Esophagus squamous epithelium (tissue), 5 donors: ENCODE results near the gene OLFML2A. TPM values are rescaled to one million over a fixed set of nuclear protein-coding genes. Genes with fewer than 3 reads are reported as not detected.
"Not testable (repeated sequence)": the region's sequence is repeated elsewhere in the genome, so short reads cannot be mapped to it uniquely, and the experiment has no call there.

ENCODE experiments used
- DNase-seq: peaks from one replicate; lab custom pipeline; 2025; lab: John Stamatoyannopoulos, UW
- H3K27ac ChIP-seq, 4 donors: fragments of 200-600 bp; sonication (generic); one replicate each; pipeline ENCODE4 v1.5.1; 2016 to 2019; ENCODE audit warnings: mild to moderate bottlenecking in 1 of 4
- H3K27me3 ChIP-seq, 4 donors: fragments of 200-600 bp; sonication (generic); 1 replicate in 3 of 4; 2 replicates in 1 of 4; pipeline versions ENCODE4 v1.5.1 to v1.6.0; 2017 to 2021; ENCODE audit warnings: antibody characterized with exemption in 1 of 4
- H3K36me3 ChIP-seq, 3 donors: fragments of 200-600 bp; sonication (generic); one replicate each; pipeline ENCODE4 v1.5.1; 2016 to 2019
- H3K4me1 ChIP-seq, 3 donors: fragments of 200-600 bp; sonication (generic); one replicate each; pipeline ENCODE4 v1.5.1; 2017 to 2019
- H3K4me3 ChIP-seq, 4 donors: fragments of 200-600 bp; sonication (generic); 1 replicate in 3 of 4; 2 replicates in 1 of 4; pipeline ENCODE4 v1.5.1; 2016 to 2019; ENCODE audit warnings: mild to moderate bottlenecking in 2 of 4, moderate library complexity in 1 of 4
- H3K9me3 ChIP-seq, 3 donors: fragments of 200-600 bp; sonication (generic); one replicate each; pipeline ENCODE4 v1.5.1; 2016 to 2019
- CTCF ChIP-seq, 6 experiments: fragments of 450-650 bp in 4 of 6; fragments of 200-600 bp in 2 of 6; sonication (generic) in 2 of 6; IDR thresholded peaks; one replicate each; pipeline ENCODE4 v1.5.1; 2016 to 2019; ENCODE audit warnings: antibody characterized with exemption in 6 of 6, mild to moderate bottlenecking in 4 of 6, moderate library complexity in 4 of 6
- POLR2A ChIP-seq, 4 donors: fragments of 450-650 bp; IDR thresholded peaks; one replicate each; pipeline ENCODE4 v1.6.1; 2017; ENCODE audit warnings: antibody characterized with exemption in 4 of 4, mild to moderate bottlenecking in 4 of 4, moderate library complexity in 3 of 4
- WGBS, 2 donors: methylation state at CpG; one replicate each; pipeline ENCODE4 v1.1.5; 2018; 5-methylcytosine and 5-hydroxymethylcytosine counted together
- intact Hi-C: fragments of 100-400 bp; cut with DNase I; formaldehyde crosslinking; loops from one replicate; pipeline ENCODE4 v1.15.0; 2022
- total RNA-seq, 4 donors: library from RNA; depleted of rRNA; stranded (reverse); fragments of >200 nt; gene quantifications; one replicate each; pipeline ENCODE4 v1.1.0, GENCODE V29; 2016
- donor health status: DM: yes; HTN: yes; CAD: no.

Gene OLFML2A
- total RNA-seq, 4 donors from 2014 or later: 9.0 to 21.7 (median 13.6) TPM

GRCh38 chr9:124844291-124844690, 67.4 kb downstream of the OLFML2A start:
- Histone ChIP-seq H3K4me1 (peaks cover 5 to 44% (median 8%) of the 10 kb centered on the region in 3 donors), H3K27me3 (no peaks in the 10 kb centered on the region), H3K27ac (no peak overlapping the region), H3K4me3 (no peak overlapping the region), H3K9me3 (no peaks in the 10 kb centered on the region), H3K36me3 (no peaks in the 10 kb centered on the region)
- 51 to 54% methylated on average over 4 of the region's 4 CpGs for WGBS, 2 donors
- TF ChIP-seq POLR2A (IDR thresholded peaks at IDR 0.05) (no peak), CTCF (IDR thresholded peaks at IDR 0.05) (no peak)
- intact Hi-C loops: no loop called here
- no peak for DNase-seq

GRCh38 chr9:124846467-124846866, 69.5 kb downstream of the OLFML2A start:
- H3K27me3 ChIP-seq, H3K4me3 ChIP-seq, H3K27ac ChIP-seq, H3K36me3 ChIP-seq, DNase-seq, intact Hi-C loops, H3K9me3 ChIP-seq: not testable (repeated sequence)
- WGBS, 2 donors: 90 to 91% methylated on average over 7 to 9 of the region's 9 CpGs
- H3K4me1 ChIP-seq: peaks cover 0 to 30% (median 5%) of the 10 kb centered on the region in 3 donors

GRCh38 chr9:124846969-124847368, 70.0 kb downstream of the OLFML2A start:
- Histone ChIP-seq H3K36me3 (no peaks in the 10 kb centered on the region), H3K27ac (no peak overlapping the region), H3K4me1 (peaks cover under 1 to 30% (median 5%) of the 10 kb centered on the region in 3 donors), H3K4me3 (no peak overlapping the region), H3K27me3 (no peaks in the 10 kb centered on the region), H3K9me3 (no peaks in the 10 kb centered on the region)
- intact Hi-C loops: no loop called here
- DNase-seq: no peak
- TF ChIP-seq POLR2A (IDR thresholded peaks at IDR 0.05): no peak
- TF ChIP-seq CTCF (IDR thresholded peaks at IDR 0.05): no peak
- 79 to 94% methylated on average over 6 of the region's 6 CpGs for WGBS, 2 donors

GRCh38 chr9:124849801-124850200, 72.9 kb downstream of the OLFML2A start:
- Histone ChIP-seq H3K27ac (peak overlapping the region in 1 of 4 donors; percentile 2), H3K9me3 (no peaks in the 10 kb centered on the region), H3K4me3 (no peak overlapping the region), H3K36me3 (no peaks in the 10 kb centered on the region), H3K4me1 (peaks cover 15 to 29% (median 16%) of the 10 kb centered on the region in 3 donors), H3K27me3 (no peaks in the 10 kb centered on the region)
- intact Hi-C loops: loop anchor here (10.0 kb wide), 1 partner anchor 295 kb away; the partner anchor contains the start of gene SCAI
- no peak for DNase-seq
- TF ChIP-seq CTCF (IDR thresholded peaks at IDR 0.05): no peak
- no peak for TF ChIP-seq POLR2A (IDR thresholded peaks at IDR 0.05)
- 58 to 80% methylated on average over 7 to 9 of the region's 10 CpGs for WGBS, 2 donors

GRCh38 chr9:124852121-124852828, 75.3 kb downstream of the OLFML2A start:
- H3K9me3 ChIP-seq: no peaks in the 10 kb centered on the region
- no peak for DNase-seq
- peak overlapping the region in 3 of 4 donors; percentile 51 to 64 (median 54) for H3K4me3 ChIP-seq
- intact Hi-C loops: loop anchor here (2.0 to 10.0 kb wide), 2 partner anchors 79 to 293 kb away; partner anchors contain the start of gene SCAI
- H3K27ac ChIP-seq: peak overlapping the region in 3 of 4 donors; percentile 20 to 75 (median 45)
- H3K36me3 ChIP-seq: peaks cover 3 to 14% (median 10%) of the 10 kb centered on the region in 3 donors
- no peaks in the 10 kb centered on the region for H3K27me3 ChIP-seq
- TF ChIP-seq POLR2A (IDR thresholded peaks at IDR 0.05) (no peak), CTCF (IDR thresholded peaks at IDR 0.05) (no peak)
- H3K4me1 ChIP-seq: peaks cover 15 to 36% (median 16%) of the 10 kb centered on the region in 3 donors
- WGBS, 2 donors: 37 to 57% methylated on average over 7 to 10 of the region's 13 CpGs
